SU-DHL-6 (cell line): ENCODE measurements around the gene CHRNE.

Experiments used
- H2AFZ ChIP-seq: fragments of 200-600 bp; sonication (generic); 2 replicates; pipeline ENCODE4 v1.6.1; 2014; ENCODE audit warnings: low read depth, mild to moderate bottlenecking, moderate library complexity, mixed read lengths, antibody characterized with exemption, low read length; ENCODE audit not compliant: severe bottlenecking
- H3F3A ChIP-seq: fragments of 200-600 bp; shearing (Covaris generic); 2 replicates; pipeline ENCODE4 v1.6.0; 2016; ENCODE audit warnings: antibody characterized with exemption, mild to moderate bottlenecking; ENCODE audit not compliant: insufficient read depth
- H3K27ac ChIP-seq: fragments of 200-600 bp; sonication (generic); 2 replicates; pipeline ENCODE4 v1.5.1; 2016; ENCODE audit warnings: low read depth, mild to moderate bottlenecking, low read length, moderate library complexity, mixed read lengths
- H3K27me3 ChIP-seq: fragments of 200-600 bp; sonication (generic), shearing (Covaris generic); 2 replicates; pipeline ENCODE4 v1.6.0; 2014; ENCODE audit warnings: mild to moderate bottlenecking, low read length
- H3K36me3 ChIP-seq: fragments of 200-600 bp; sonication (generic); 2 replicates; pipeline ENCODE4 v1.6.1; 2014; ENCODE audit warnings: mild to moderate bottlenecking, low read length, mixed read lengths
- H3K4me2 ChIP-seq: fragments of 300-600, 200-600 bp; shearing (Covaris generic), sonication (generic); 2 replicates; pipeline ENCODE4 v1.6.0; 2014; ENCODE audit warnings: low read length, low read depth, mild to moderate bottlenecking; ENCODE audit not compliant: poor library complexity, severe bottlenecking
- H3K4me3 ChIP-seq: fragments of 200-600 bp; sonication (generic); 2 replicates; pipeline ENCODE4 v1.5.1; 2014; ENCODE audit warnings: antibody characterized with exemption, low read length, mild to moderate bottlenecking, mixed read lengths; ENCODE audit not compliant: insufficient read depth, poor library complexity, severe bottlenecking
- H3K79me2 ChIP-seq: fragments of 200-600 bp; sonication (generic); 2 replicates; pipeline ENCODE4 v1.6.1; 2014; ENCODE audit warnings: mild to moderate bottlenecking, low read length, moderate library complexity; ENCODE audit not compliant: insufficient read depth
- H3K9ac ChIP-seq: fragments of 200-600 bp; sonication (generic); 2 replicates; pipeline ENCODE4 v1.7.0; 2014; ENCODE audit warnings: mild to moderate bottlenecking, low read length
- H3K9me2 ChIP-seq: fragments of 200-600 bp; sonication (generic); replicated peaks from 2 replicates; pipeline ENCODE4 v1.6.1; 2014; ENCODE audit warnings: low read length; ENCODE audit not compliant: insufficient read depth
- H3K9me3 ChIP-seq: fragments of 200-600 bp; sonication (generic); 2 replicates; pipeline ENCODE4 v1.6.1; 2014; ENCODE audit warnings: low read length, mixed read lengths; ENCODE audit not compliant: insufficient read depth
- H4K20me1 ChIP-seq: fragments of 200-600 bp; sonication (generic); 2 replicates; pipeline ENCODE4 v1.6.1; 2014; ENCODE audit warnings: low read depth, mild to moderate bottlenecking, antibody characterized with exemption, low read length, moderate library complexity, mixed read lengths
- EZH2phosphoT487 ChIP-seq: fragments of 200-600 bp; sonication (generic), shearing (Covaris generic); conservative IDR thresholded peaks from 2 replicates; pipeline ENCODE4 v1.6.1; 2018; ENCODE audit warnings: mild to moderate bottlenecking, antibody characterized with exemption, low read length, moderate library complexity, mixed read lengths
- TF ChIP-seq, protein P1 (sequence below): fragments of 200-600 bp; sonication (generic); IDR thresholded peaks from one replicate; pipeline ENCODE4 v1.5.1; 2017; ENCODE audit warnings: antibody characterized with exemption, mild to moderate bottlenecking, low read length, moderate library complexity; ENCODE audit not compliant: insufficient read depth, poor library complexity, severe bottlenecking

Gene CHRNE

GRCh38 chr17:4852567-4853207, 50.2 kb downstream of the CHRNE start:
- Histone ChIP-seq H3K79me2 (peaks cover 5% of the 10 kb centered on the region; the same call in 1 of the 2 replicates), H3K36me3 (no peaks in the 10 kb centered on the region), H3K9me3 (no peaks in the 10 kb centered on the region), H3K4me3 (no peak overlapping the region), H3K27ac (no peak overlapping the region), H2AFZ (no peak overlapping the region), H3K9ac (no peak overlapping the region), H3K9me2 (no peaks in the 10 kb centered on the region), H3K27me3 (no peaks in the 10 kb centered on the region), H4K20me1 (no peaks in the 10 kb centered on the region; the same call in 1 of the 2 replicates), H3K4me2 (no peak overlapping the region), H3F3A (no peaks in the 10 kb centered on the region)
- TF ChIP-seq EZH2phosphoT487 = no peak
- TF ChIP-seq, protein P1, sequence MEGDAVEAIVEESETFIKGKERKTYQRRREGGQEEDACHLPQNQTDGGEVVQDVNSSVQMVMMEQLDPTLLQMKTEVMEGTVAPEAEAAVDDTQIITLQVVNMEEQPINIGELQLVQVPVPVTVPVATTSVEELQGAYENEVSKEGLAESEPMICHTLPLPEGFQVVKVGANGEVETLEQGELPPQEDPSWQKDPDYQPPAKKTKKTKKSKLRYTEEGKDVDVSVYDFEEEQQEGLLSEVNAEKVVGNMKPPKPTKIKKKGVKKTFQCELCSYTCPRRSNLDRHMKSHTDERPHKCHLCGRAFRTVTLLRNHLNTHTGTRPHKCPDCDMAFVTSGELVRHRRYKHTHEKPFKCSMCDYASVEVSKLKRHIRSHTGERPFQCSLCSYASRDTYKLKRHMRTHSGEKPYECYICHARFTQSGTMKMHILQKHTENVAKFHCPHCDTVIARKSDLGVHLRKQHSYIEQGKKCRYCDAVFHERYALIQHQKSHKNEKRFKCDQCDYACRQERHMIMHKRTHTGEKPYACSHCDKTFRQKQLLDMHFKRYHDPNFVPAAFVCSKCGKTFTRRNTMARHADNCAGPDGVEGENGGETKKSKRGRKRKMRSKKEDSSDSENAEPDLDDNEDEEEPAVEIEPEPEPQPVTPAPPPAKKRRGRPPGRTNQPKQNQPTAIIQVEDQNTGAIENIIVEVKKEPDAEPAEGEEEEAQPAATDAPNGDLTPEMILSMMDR = no peak

DNA sequence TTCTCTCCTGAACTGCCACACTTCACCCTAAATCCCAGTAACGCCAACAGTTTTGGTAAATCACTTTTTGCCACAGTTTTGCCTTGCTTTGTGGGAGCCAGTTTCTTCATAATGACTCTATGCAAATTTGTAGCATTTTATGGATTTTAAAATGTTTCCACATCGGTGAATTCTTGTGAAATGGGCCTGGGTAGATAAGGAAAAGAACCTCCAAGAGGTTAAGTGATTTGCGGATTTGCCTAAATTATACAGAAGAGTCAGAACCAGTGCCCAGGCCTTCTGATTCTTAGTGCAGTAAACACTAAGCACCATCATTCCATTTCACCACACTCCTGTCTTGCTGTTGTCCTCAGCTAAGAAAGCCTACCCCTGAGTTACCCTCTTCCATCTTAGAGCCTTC, 51.8 kb downstream of the CHRNE start:
- Histone ChIP-seq H3K27me3 (no peaks in the 10 kb centered on the region), H3F3A (no peaks in the 10 kb centered on the region), H3K27ac (no peak overlapping the region), H4K20me1 (no peaks in the 10 kb centered on the region; the same call in 1 of the 2 replicates), H3K4me2 (no peak overlapping the region), H3K9me3 (no peaks in the 10 kb centered on the region), H3K36me3 (no peaks in the 10 kb centered on the region), H3K4me3 (no peak overlapping the region), H3K79me2 (peaks cover 15% of the 10 kb centered on the region), H2AFZ (no peak overlapping the region), H3K9ac (no peak overlapping the region), H3K9me2 (no peaks in the 10 kb centered on the region)
- TF ChIP-seq EZH2phosphoT487 = no peak
- TF ChIP-seq, protein P1 = no peak

DNA sequence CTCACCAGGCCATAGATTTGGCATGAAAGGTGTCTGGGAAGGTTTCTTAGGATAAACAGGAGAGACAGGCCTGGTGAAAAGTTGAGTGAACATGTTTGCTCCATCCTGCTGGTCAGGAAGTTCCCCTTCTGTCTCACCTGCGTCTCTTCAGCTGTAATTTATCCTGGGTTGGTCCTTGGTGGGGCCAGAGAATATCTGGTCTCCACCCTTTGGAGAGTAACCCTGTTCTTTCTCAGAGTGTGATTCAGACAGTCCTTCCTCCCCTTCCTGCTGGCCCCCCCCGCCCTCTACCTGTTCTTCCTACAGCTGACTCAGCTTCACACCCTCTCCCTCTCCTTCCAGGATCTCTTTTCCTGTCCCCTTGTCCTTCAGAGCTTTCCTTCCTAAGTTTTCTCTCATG, 52.7 kb downstream of the CHRNE start:
- H4K20me1 ChIP-seq = no peaks in the 10 kb centered on the region; the same call in 1 of the 2 replicates
- no peak for TF ChIP-seq EZH2phosphoT487
- TF ChIP-seq, protein P1 = no peak
- no peaks in the 10 kb centered on the region for H3K9me2 ChIP-seq
- no peaks in the 10 kb centered on the region for H3K27me3 ChIP-seq
- no peak overlapping the region for H3K4me2 ChIP-seq
- H3K9ac ChIP-seq = no peak overlapping the region
- no peaks in the 10 kb centered on the region for H3K9me3 ChIP-seq
- H3K36me3 ChIP-seq = no peaks in the 10 kb centered on the region
- no peak overlapping the region for H2AFZ ChIP-seq
- H3K4me3 ChIP-seq = no peak overlapping the region
- no peaks in the 10 kb centered on the region for H3F3A ChIP-seq
- H3K27ac ChIP-seq = no peak overlapping the region
- H3K79me2 ChIP-seq = peaks cover 19% of the 10 kb centered on the region
